GM21528 (cell line): Measurements from ENCODE around the gene NABP1.

ENCODE experiments used
- ATAC-seq: cut with Tn5 transposase; IDR thresholded peaks from one replicate; pipeline ENCODE4 v1.9.1; 2021; ENCODE audit warnings: mild to moderate bottlenecking, moderate library complexity; ENCODE audit not compliant: unreplicated experiment, low FRiP score

Gene NABP1

DNA sequence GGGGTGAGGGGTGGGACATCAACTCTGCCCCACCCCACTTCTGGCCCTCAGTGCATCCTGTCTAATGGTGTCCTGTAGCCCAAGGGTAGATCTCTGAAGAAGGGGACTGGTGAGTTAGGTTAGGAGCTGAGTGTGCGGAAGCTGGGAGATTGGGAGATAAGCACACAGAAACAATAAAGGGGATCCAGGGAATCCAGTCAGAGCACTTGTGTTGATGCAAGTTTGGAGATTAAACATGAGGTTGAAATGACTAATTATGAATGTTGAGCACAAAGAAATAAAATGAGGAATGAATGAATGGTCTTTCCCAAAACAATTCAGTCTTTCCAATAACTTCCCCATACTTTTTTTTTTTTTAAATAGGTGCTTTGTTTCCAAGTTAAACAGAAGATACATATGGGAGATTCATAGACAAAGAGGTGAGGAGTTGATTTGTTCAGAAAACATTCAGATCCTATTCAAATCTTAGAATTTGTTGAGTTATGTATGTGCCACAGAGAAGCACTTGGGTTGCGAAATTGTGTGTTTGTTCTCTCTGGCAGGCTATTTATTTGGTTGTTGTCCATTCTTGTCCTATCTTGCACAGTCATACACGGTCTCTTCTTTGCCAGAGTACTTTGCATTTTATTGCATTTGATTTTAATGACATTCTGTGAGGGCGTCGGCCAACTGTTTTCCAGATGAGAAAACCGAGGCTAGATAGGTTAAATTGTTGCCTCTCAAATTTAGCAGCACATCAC, 31.6 kb upstream of the NABP1 start:
- no peak for ATAC-seq

DNA sequence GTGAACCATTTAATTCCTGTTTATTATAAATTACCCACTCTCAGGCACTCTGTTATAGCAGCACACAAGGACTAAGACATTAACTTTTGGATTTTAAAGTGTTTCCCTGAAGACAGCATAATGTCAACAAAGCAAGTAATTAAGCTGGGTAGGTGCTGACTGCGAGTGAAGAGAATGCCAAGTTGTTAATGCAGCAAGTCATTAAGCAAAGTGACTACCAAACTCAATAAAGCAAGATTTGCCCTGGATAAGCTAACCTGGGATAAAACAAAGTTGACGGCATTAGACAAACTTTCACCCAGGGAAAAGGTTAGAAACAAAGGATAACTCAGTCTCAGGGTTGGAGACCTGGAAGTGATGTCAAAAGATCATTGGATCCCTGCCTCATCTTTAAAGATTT, 28.4 kb upstream of the NABP1 start:
- no peak for ATAC-seq

DNA sequence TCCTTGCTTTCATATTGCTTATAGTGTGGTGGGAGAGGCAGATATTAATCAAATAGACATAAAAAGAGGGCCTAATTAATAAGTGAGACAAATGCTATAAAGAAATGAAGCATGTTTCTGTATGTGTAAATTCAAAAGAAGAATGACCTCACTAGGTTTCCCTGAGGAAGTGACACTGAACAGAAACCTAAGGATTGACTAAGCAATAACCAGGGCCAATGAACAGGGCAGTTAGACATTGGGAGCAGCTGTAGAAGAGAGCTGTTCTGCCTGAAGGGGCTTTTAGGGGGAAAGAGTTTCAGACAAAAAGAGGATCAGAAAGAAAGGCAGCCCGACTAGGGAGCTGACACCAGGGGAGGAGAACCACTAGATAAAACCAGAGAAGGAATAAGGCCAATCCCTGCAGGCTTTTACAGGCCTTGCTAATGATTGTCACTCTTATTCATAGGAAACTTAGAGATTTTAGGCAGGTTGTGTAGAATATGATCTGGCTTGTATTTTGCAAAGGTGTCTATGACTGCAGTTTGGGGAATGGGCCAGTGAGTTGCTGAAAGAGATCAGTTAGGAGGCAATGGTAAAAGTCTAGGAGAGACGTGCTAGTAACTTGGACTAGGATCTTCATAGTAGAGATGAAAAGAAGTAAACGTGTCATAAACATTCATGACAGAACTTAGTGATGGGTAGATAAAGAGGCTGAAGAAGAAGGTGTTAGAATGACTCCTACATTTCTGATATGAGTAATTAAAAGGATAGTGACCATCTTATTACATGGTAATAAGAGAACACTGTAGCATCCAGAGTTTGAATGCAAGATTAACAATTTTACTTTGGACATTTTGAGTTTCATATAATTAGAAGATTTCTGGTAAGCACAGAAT, 26.8 kb upstream of the NABP1 start:
- ATAC-seq = peak; percentile 98

DNA sequence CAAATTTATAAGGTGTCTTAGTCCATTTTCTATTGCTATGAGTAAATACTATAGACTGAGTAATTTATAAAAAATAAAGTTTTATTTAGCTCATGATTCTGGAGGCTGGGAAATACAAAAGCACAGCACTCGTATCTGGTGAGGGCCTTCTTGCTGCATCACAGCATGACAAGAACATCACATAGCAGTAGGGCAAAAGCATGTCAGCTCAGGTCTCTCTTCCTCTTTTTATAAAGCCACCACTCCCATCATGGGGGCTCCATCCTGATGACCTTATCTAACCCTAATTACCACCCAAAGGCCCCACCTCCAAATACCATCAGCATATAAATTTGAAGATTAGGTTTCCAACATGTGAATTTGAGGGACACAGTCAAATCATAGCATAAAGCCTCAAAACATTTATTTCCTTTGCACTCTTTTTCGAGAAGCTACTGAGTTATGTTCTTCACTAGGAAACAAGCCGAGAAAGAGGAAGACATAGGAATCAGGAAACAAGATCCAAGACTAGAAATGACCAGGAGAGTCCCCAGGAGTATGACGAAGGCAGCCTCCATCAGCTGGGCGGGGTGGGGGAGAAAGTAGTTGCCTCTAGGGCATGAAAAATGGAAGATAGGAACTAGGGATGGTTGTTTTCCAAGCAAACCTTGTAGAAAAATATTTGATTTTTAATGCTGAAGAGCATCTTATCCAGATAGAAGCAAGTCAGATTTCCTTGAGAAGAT, 24.1 kb upstream of the NABP1 start:
- ATAC-seq = no peak

DNA sequence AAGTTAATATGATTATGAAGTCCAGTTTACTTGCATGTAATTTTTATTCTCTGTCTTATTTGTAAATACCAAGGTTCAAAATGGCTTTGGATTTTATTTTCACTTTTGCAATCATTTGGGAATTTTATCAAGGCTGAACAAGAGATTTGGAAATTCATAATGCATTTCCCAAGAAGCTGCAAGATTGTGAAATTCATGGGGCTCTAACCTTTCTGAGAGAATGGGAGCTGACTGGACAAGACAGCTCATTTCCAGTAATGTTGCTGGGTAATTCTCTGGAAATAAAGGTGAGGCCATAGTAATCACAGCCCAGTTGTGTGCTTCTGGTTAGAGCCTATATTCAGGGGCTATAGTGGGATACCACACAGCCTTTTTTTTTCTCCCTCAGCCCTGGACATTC, 21.5 kb upstream of the NABP1 start:
- ATAC-seq = no peak

DNA sequence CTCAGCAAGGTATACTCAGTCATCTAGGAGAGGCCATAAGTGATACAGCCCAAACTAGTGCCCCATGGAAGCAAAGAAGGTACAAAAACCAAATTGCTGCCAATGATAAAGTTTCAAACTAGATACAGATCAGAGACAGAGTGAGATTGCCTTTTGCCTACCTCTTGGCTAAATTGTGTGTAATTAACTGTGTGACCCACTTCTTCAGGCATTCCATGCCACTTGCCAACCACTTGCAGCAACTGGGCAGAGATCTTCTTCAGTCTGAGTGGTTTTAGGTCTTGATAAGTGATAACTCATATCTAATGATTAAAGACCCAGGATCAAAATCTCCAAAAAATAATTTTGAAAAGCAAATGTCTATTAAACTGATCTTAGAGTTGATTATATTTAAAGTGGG, 21.1 kb upstream of the NABP1 start:
- ATAC-seq = no peak

DNA sequence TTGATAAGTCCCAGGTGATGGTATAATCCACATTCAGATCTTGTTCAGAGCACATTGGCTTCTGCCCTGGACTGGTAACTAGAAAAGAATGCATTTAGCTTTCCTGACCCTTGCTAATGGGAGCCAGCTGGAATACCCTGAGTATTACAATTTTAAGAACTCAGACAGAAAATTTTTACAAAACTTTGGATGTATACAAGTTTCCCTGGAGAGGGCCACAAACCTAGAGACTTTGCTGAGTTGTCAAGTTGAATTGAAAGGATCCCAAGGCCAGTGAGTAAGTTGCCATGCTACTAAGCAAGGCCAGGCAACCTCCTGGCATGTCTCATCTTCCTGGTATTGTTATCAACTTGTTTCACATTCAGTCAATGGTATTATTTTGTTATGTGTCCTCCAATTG, 20.0 kb upstream of the NABP1 start:
- ATAC-seq = no peak

DNA sequence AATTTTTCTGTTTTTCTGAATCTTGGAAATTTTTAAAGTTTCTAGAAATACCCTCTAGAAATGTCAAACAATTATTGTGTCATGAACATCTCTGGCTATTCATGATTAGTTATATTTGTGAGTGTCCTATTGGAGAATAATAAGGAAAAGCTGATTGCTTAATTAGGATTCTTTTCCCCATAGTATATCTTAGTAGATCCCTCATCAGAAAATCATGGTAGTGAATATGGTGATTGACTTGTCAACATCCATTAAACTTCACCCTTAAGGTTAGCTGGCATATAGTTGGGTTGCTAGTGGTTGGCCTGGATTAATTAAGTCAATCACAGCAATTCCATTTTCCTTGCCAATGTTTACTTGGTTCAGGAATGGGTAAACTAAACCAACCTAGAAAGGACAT, 18.7 kb upstream of the NABP1 start:
- ATAC-seq = no peak

DNA sequence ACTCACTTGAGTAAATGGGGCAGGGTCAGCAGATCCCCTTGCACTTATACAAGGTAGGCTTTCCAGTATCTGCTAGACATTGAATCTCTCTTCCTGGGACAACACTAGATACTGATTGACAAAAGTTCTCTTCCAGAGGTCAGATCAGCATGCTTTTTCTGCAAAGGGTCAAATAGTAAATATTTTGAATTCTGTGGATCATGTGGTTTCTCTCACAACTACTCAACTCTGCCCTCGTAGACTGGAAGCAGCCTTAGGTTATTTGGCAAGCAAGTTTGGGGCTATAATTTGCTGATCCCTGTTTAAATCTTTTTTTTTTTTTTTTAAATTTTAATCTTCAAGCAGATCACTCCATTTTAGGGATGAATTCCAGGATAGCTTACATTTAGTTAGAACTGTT, 17.4 kb upstream of the NABP1 start:
- no peak for ATAC-seq

DNA sequence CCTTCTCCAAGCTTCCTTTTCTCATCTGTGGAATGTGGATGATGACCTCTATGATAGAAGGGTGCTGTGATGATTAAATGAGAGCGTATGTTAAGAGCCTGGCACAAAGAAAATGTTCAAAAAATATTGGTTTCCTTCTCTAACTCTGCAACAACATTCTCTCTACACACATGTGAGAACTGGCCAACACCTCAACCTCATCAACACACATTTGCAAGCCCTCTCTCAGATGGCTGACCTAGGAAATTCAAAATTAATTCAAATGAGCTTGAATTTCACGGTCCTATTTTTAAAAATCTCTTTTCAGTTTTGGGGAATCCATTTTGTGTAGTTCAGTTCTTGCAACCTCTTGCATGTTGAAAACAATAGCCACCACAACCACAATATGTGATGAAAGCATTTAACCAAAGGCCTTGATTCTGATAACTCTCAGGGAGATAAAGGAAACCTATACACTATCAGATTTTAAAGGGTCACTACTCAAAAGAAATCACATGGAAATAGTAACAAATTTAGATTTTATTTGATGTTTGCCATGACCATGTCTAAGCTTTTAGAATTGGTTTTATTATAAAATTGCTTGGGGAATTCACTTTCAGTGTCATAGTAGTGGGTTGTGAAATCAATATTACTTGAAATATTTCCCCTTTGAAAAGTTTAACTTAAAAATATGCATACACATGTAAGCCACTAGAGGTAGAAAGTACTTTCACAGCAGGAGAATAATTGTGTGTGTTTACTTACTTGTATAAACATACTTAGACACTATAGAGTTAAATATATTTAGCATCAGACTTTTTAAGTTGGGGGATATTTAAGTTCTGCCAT, 16.6 kb upstream of the NABP1 start:
- no peak for ATAC-seq

DNA sequence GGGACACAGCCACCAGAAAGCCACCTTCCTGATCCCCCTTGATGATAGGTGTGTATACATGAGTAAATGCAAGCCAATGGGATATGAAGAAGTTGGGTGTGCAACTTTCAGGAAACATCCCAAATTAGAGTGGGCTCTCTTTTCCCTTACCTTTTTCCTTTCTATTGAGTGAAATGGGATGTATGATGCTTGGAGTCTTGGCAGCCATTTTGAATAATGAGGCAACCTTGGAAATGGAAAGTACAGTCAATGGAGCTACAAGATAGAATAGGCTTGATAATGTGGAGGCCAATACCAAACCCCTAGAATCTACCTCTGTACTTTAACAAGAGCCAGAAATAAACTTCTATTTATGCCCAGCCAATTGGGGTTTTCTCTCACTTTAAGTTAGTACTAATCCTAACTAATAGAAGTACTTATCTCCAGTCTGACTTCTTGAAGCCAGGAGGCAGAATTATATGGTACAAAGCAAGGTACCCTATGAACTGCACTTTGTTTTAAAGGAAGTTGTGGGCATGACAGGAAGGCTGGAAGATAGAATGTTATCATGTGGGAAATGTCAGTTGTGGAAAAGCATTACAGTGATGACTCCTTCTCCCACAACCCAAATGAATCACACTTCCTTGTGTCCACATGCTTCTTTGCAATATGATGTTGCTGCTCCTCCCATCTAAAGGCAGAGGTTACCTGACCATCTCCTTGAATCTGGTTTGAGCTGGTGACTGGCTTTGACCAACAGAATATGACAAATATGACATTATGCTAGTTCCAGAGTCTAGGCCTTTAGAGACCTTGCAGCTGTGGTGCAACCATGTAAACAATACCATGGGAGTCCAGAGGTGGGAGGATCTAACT, 12.9 kb upstream of the NABP1 start:
- no peak for ATAC-seq

DNA sequence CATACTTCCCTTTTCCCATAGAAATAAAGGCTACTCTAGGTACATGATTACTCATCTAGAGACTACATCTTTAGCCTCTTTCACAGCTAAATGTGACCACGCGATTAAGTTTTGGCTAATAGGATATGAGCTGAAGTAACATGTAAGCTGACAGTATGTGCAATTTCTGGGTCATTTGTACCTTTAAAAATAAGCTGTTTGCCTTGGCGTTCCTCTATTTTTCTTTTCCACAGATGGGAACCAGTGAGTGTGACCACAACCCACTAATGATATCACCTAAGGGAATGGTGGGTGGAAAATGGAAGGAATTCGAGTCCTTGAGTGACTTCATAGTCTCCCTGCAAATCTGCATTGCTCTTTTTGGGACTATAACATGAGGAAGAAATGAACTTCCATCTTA, 11.7 kb upstream of the NABP1 start:
- ATAC-seq = no peak

DNA sequence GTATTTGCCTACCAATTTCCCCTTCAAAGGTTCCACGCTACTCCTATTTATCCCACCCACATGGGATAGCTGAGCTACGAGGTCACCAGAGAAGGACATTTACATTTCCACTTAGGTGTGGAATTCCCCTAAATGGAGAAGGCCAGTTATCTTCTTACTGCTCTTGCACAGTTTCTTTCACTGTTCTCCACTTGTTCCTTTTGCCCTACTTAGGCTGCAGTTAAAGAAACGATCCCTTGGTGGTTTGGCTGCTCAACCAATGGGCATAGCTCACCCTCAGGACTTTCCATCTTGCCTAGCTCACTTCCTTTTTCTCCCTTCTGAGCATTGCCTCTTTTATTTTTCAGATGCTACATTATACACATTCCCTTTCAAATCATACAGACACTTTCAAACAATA, 11.2 kb upstream of the NABP1 start:
- peak; percentile 76 for ATAC-seq

DNA sequence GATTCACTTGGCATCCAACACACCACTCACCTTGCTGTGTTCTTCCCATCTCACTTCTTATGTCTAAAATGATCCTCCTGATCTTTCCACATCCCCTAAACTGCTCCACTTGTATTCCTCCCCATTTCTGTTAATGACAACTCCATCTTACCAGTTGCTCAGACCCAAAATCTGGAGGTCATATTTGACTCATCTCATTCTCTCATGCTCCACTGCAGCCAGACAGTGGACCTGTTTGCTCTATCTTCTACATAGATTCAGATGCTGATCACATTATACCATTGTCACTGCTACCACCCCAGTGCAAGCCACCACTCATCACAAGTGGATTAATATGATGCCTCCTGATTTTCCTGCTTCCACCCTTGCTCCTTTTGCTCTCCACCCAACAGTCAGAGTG, 7.9 kb upstream of the NABP1 start:
- peak; percentile 56 for ATAC-seq

DNA sequence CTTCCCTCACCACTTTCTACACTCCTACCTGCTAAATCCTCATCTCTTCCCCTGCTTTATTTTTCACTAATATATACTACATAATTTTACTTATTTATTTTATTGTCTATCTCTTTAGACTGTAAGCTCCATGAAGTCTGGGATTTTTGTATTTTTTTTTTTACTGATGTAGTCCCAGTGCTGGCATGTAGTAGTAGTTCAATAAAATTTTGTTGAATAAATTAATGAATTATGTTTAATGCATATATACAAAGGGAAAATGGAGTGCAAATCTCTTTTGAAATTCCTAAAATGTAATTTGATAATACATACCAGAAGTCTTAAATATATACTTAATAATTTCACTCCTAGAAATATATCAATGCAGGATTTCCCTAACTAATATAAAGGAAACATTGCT, 7.1 kb upstream of the NABP1 start:
- no peak for ATAC-seq

DNA sequence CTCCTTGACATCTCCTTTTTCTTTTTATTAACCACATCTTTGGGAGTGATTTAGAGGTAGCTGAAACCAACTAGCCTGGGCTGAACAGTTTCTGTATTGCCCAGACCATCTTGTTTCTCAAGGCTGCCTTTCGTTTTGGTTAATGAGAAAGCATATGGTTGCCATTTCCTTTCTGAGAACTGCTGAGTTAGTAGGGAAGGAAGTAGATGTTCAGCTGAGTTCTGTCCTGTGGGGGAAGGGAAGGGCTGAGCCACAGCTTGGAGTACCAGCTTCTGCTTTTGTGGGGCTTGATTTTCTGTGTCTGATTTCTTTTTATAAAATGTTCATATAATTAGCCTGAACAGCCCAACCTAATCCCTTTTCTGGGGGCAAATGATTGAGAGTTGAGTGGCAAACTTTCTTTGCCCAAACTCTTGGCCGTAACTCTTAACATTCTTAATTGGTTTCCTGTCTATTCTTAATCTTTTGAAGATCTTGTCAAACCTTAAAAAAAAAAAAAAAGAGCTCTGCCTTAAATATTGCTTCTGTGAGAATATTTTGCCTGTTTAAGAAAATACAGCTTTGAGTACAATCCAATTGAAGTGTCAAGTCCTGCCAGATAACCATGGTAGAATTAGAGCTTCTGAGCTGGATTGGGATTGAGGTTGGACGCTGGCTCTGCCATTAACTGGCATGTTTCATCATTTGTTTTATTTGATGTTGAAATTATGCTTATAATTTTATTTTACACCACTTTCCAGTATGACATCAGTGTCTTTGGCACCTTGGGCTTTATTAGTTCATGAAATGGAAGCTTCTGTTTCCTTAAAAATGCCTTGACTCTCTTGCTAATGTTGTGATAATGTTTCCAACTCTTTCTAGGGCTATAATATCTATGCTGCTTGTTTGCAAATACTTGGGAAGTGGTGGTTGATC, 1.9 kb upstream of the NABP1 start:
- peak; percentile 68 for ATAC-seq

DNA sequence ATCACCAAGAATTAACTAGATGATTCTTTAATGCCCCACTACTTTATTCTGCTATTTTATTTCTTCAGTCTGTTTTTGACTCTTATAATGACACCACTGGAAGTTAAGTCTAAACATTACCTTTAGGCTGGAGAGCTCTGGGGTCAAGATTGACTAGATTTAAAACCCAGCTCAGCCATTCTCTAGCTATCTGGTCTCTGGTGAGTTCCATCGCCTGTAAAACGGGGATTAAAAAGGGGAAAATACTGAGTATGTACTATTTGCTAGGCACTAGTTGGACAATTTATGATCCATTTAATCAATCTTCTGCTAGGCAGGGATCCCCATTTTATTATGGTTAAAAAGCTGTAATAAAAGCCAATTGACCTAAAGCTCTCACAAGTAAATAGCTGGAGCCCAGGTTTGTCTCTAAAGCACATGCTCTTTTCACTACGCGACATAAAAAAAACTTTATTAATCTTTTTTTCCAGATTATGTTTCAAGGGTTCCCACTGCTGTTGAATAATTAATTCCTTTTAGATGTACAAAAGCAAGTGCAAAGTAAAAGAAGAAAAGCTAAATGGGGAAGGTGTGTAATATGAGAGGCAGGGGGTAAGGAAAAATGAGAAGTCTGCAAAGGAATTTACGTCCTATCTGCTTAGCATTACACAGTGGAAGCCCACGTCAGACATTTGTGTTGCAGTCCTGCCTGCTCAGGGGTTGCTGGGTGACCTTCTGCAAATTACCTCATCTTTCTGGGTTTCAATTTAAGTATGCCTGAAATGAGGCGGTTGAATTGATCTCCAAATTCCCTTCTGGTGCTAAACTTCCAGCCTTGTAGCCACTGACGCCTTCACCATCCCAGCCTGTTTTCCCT, 918 bp upstream of the NABP1 start:
- peak; percentile 32 for ATAC-seq
